Karpas-422 (cell line): ENCODE data around the gene SYF2. TPM values are rescaled to one million over a fixed set of nuclear protein-coding genes. Genes with fewer than 3 reads are reported as not detected.
"Not testable (repeated sequence)": the region's sequence is repeated elsewhere in the genome, so short reads cannot be mapped to it uniquely, and the experiment has no call there.

Experiments used
- DNase-seq: peaks from one replicate; pipeline ENCODE4 v3.0.0-alpha.2; 2015
- H2AFZ ChIP-seq: fragments of 200-600 bp; sonication (generic); 2 replicates; pipeline ENCODE4 v1.6.1; 2014; ENCODE audit warnings: antibody characterized with exemption, low read length, mixed read lengths
- H3K27ac ChIP-seq: fragments of 200-600 bp; sonication (generic); 2 replicates; pipeline ENCODE4 v1.5.1; 2014; ENCODE audit warnings: mild to moderate bottlenecking, low read length, moderate library complexity
- H3K27me3 ChIP-seq: fragments of 200-600 bp; sonication (generic); 2 replicates; pipeline ENCODE4 v1.6.1; 2014; ENCODE audit warnings: low read length, mixed read lengths
- H3K36me3 ChIP-seq: fragments of 200-600 bp; sonication (generic); 2 replicates; pipeline ENCODE4 v1.6.1; 2014; ENCODE audit warnings: low read length, mixed read lengths; ENCODE audit not compliant: insufficient read depth
- H3K4me1 ChIP-seq: fragments of 200-600 bp; sonication (generic); 2 replicates; pipeline ENCODE4 v1.6.1; 2014; ENCODE audit warnings: mild to moderate bottlenecking, low read length, mixed read lengths
- H3K4me2 ChIP-seq: fragments of 200-600 bp; sonication (generic); 2 replicates; pipeline ENCODE4 v1.6.1; 2014; ENCODE audit warnings: low read length, low read depth, mild to moderate bottlenecking; ENCODE audit not compliant: poor library complexity, severe bottlenecking
- H3K4me3 ChIP-seq: fragments of 200-600 bp; sonication (generic); 2 replicates; pipeline ENCODE4 v1.5.1; 2014; ENCODE audit warnings: mild to moderate bottlenecking, antibody characterized with exemption, low read length, mixed read lengths
- H3K79me2 ChIP-seq: fragments of 200-600 bp; sonication (generic); 2 replicates; pipeline ENCODE4 v1.6.1; 2014; ENCODE audit warnings: mild to moderate bottlenecking, low read length, mixed read lengths
- H3K9ac ChIP-seq: fragments of 200-600 bp; sonication (generic); 2 replicates; pipeline ENCODE4 v1.6.0; 2014; ENCODE audit warnings: low read length
- H3K9me2 ChIP-seq: fragments of 200-600 bp; sonication (generic), shearing (Covaris generic); replicated peaks from 2 replicates; pipeline ENCODE4 v1.6.0; 2014; ENCODE audit warnings: mild to moderate bottlenecking, low read length, moderate library complexity; ENCODE audit not compliant: insufficient read depth
- H3K9me3 ChIP-seq: fragments of 300-700, 200-600 bp; sonication (generic); 2 replicates; pipeline ENCODE4 v1.6.1; 2014; ENCODE audit warnings: low read length, mixed read lengths
- H4K20me1 ChIP-seq: fragments of 200-600 bp; sonication (generic); 2 replicates; pipeline ENCODE4 v1.6.1; 2014; ENCODE audit warnings: mild to moderate bottlenecking, antibody characterized with exemption, low read length, low read depth; ENCODE audit not compliant: insufficient read depth
- total RNA-seq: library from RNA; depleted of rRNA; stranded (reverse); fragments of >200 nt; shearing (Covaris generic); gene quantifications from 2 replicates; pipeline ENCODE4 v1.2.3, GENCODE V29; 2014; ENCODE audit warnings: low replicate concordance; rRNA removed

Gene SYF2
- 57.4 and 62.6 TPM in 2 replicates for total RNA-seq

GRCh38 chr1:25232027-25232865 is at the start of gene SYF2:
TSS of gene SYF2 (minus strand) at chr1:25232502. CDS start at chr1:25232467, 35 bp downstream.
- Histone ChIP-seq H4K20me1 (no peaks in the 10 kb centered on the region; the same call in 1 of the 2 replicates), H2AFZ (0 out of 2 replicates have a peak within 1 kb of the TSS, but pooled peaks have one; percentile 15), H3K4me3 (peak within 1 kb of the TSS; percentile 96), H3K4me2 (peak within 1 kb of the TSS; percentile 71), H3K9me3 (no peaks in the 10 kb centered on the region), H3K27me3 (no peaks in the 10 kb centered on the region), H3K4me1 (peaks cover 50% of the 10 kb centered on the region), H3K36me3 (peaks cover 24% of the 10 kb centered on the region; the same call in 1 of the 2 replicates), H3K9ac (peak within 1 kb of the TSS; percentile 93), H3K9me2 (no peaks in the 10 kb centered on the region), H3K27ac (peak within 1 kb of the TSS; percentile 74), H3K79me2 (peaks cover 45% of the 10 kb centered on the region)
- DNase-seq: peak; percentile 98

- H3K36me3 ChIP-seq, H3K9ac ChIP-seq, H2AFZ ChIP-seq, H3K27me3 ChIP-seq, H4K20me1 ChIP-seq, H3K79me2 ChIP-seq, H3K27ac ChIP-seq, H3K4me2 ChIP-seq, DNase-seq, H3K4me3 ChIP-seq, H3K9me3 ChIP-seq, H3K9me2 ChIP-seq: not testable (repeated sequence)
- H3K4me1 ChIP-seq: peaks cover 25% of the 10 kb centered on the region
Measured at GRCh38 chr1:25279693-25280111, 47.4 kb upstream of the SYF2 start.

DNA sequence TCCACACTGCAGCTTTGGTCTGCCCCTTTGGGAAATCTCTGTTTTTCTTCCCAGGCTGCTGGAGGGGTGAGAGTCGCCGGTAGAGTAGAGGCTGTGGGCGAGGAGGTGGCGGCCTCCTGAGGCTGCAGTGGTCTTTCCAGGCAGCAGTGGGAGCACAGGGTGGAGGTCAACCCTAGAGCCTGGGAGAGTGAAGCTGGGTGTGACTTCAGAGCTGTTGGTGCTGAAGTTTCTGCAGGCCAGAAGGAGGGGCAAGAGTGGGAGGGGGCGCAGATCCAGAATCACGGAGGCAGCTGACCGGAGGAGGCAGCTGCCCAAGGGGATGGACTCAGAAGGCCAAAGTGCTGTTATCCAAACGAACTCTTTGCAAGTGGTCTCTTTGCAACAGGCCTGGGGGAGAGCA is 46.5 kb upstream of the SYF2 start:
- H3K4me3 ChIP-seq, H4K20me1 ChIP-seq: not testable (repeated sequence)

GRCh38 chr1:25278358-25278757 is 46.1 kb upstream of the SYF2 start:
- H3K79me2 ChIP-seq, H3K36me3 ChIP-seq, H3K9me2 ChIP-seq, H4K20me1 ChIP-seq, H3K27me3 ChIP-seq, H3K9me3 ChIP-seq, H2AFZ ChIP-seq, H3K4me2 ChIP-seq, H3K4me3 ChIP-seq, H3K27ac ChIP-seq, H3K9ac ChIP-seq: not testable (repeated sequence)
- peak; percentile 32 for DNase-seq
- peaks cover 25% of the 10 kb centered on the region for H3K4me1 ChIP-seq

More for the DNA sequence above, 46.5 kb upstream of the SYF2 start:
- not testable (repeated sequence) for H3K27me3 ChIP-seq, H2AFZ ChIP-seq, H3K9me3 ChIP-seq, H3K79me2 ChIP-seq, H3K36me3 ChIP-seq, H3K4me2 ChIP-seq, H3K9ac ChIP-seq, H3K9me2 ChIP-seq, DNase-seq, H3K27ac ChIP-seq
- peaks cover 25% of the 10 kb centered on the region for H3K4me1 ChIP-seq

DNA sequence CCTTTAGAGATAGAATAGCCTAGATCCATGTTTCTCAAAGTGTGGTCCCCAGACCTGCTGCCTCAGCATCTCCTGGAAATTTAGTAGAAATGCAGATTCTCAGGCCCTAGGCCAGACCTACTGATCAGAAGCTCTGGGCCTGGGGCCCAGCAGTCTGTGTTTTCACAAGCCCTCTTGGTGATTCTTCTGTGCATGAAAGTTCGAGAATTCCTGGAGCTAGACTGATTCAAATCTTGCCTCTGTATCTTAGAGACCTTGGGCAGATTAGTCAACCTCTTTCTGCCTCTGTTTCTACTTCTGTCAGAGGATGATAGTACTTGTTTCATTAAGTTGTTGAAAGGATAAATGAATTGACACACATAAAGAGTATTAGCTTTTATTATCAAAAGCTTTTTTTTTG is 45.0 kb upstream of the SYF2 start:
- H3K4me1 ChIP-seq: peaks cover 22% of the 10 kb centered on the region
- not testable (repeated sequence) for H3K4me2 ChIP-seq, H3K27me3 ChIP-seq, H3K36me3 ChIP-seq, H3K9me2 ChIP-seq, H3K9ac ChIP-seq, H3K27ac ChIP-seq, H2AFZ ChIP-seq, H4K20me1 ChIP-seq, H3K79me2 ChIP-seq, H3K4me3 ChIP-seq, H3K9me3 ChIP-seq
- peak; percentile 37 for DNase-seq

- H3K9me2 ChIP-seq, H3K4me2 ChIP-seq, H3K79me2 ChIP-seq, H4K20me1 ChIP-seq, H3K4me3 ChIP-seq, H3K36me3 ChIP-seq, H3K4me1 ChIP-seq, H2AFZ ChIP-seq, H3K27me3 ChIP-seq, H3K9ac ChIP-seq, H3K9me3 ChIP-seq, H3K27ac ChIP-seq: not testable (repeated sequence)
- peak; percentile 36 for DNase-seq
Measured at GRCh38 chr1:25275648-25276047, 43.3 kb upstream of the SYF2 start.

DNA sequence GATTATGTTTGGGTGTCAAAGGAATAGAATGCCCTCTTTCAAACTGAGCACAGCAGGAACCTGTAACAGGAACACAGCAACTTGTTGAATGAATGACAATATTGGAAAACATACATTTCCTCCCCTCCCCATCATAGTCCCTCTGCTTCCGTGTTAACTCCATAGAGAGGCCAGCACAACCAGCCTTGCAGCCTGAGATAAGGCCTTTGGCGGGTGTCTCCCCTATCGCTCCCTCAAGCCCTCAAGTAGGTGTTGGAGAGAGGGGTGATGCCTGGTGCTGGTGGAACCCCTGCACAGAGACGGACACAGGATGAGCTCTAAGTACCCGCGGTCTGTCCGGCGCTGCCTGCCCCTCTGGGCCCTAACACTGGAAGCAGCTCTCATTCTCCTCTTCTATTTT is 39.9 kb upstream of the SYF2 start, which contains the start of gene RHD:
Gene RHD (plus strand): TSS at position 272 of the 400 bp plus-strand sequence. CDS start 39 bp downstream, at position 311.
- not testable (repeated sequence) for H3K9me2 ChIP-seq

GRCh38 chr1:25268143-25268760 is 36.0 kb upstream of the SYF2 start:
- not testable (repeated sequence) for H3K27me3 ChIP-seq, H3K9me3 ChIP-seq, H3K9me2 ChIP-seq, H3K27ac ChIP-seq, DNase-seq, H4K20me1 ChIP-seq, H3K36me3 ChIP-seq, H3K79me2 ChIP-seq
- Histone ChIP-seq H2AFZ (peak overlapping the region; percentile 98; the same call in 1 of the 2 replicates), H3K4me1 (peaks cover 11% of the 10 kb centered on the region), H3K4me2 (peak overlapping the region; percentile 70), H3K9ac (peak overlapping the region; percentile 60), H3K4me3 (peak overlapping the region; percentile 62)

More for the DNA sequence above, 39.9 kb upstream of the SYF2 start, which contains the start of gene RHD:
- H3K9ac ChIP-seq, H3K4me1 ChIP-seq, H3K4me3 ChIP-seq, H3K27me3 ChIP-seq, H3K27ac ChIP-seq, H2AFZ ChIP-seq, H3K36me3 ChIP-seq, H3K4me2 ChIP-seq, H3K9me3 ChIP-seq, H3K79me2 ChIP-seq, H4K20me1 ChIP-seq, DNase-seq: not testable (repeated sequence)
